ENCODE data around the gene CFAP251.

GRCh38 chr12:121960541-121960940 lies 42.1 kb downstream of the CFAP251 start:
- TF ChIP-seq CTCF (IDR thresholded peaks at IDR 0.05) (no peak), POLR2AphosphoS5 (IDR thresholded peaks at IDR 0.05) (no peak)

All from transverse colon (tissue), 4 donors.